Keratinocyte (primary cell): ENCODE measurements around the gene TEX51.

Source experiments
- EZH2 ChIP-seq: IDR thresholded peaks from one replicate; pipeline ENCODE4 v1.6.1; 2012; ENCODE audit warnings: inconsistent platforms, mild to moderate bottlenecking, low read length, moderate library complexity
- TF ChIP-seq, protein P1 (sequence below), 3 experiments: IDR thresholded peaks in 1 of 3; conservative IDR thresholded peaks in 1 of 3; optimal IDR thresholded peaks in 1 of 3; 2 replicates in 2 of 3; 3 replicates in 1 of 3; pipeline versions ENCODE3 to v1.5.1; 2011; ENCODE audit warnings: low read length in 3 of 3, mild to moderate bottlenecking in 3 of 3, moderate library complexity in 2 of 3, control low read depth in 1 of 3, inconsistent platforms in 1 of 3; ENCODE audit not compliant: insufficient read depth in 2 of 3; ENCODE audit errors: extremely low read depth in 1 of 3

- TF ChIP-seq EZH2, result no peak
- TF ChIP-seq, protein P1, sequence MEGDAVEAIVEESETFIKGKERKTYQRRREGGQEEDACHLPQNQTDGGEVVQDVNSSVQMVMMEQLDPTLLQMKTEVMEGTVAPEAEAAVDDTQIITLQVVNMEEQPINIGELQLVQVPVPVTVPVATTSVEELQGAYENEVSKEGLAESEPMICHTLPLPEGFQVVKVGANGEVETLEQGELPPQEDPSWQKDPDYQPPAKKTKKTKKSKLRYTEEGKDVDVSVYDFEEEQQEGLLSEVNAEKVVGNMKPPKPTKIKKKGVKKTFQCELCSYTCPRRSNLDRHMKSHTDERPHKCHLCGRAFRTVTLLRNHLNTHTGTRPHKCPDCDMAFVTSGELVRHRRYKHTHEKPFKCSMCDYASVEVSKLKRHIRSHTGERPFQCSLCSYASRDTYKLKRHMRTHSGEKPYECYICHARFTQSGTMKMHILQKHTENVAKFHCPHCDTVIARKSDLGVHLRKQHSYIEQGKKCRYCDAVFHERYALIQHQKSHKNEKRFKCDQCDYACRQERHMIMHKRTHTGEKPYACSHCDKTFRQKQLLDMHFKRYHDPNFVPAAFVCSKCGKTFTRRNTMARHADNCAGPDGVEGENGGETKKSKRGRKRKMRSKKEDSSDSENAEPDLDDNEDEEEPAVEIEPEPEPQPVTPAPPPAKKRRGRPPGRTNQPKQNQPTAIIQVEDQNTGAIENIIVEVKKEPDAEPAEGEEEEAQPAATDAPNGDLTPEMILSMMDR (optimal IDR thresholded peaks at IDR 0.05 in 1 of 3, IDR thresholded peaks at IDR 0.05 in 1 of 3, conservative IDR thresholded peaks at IDR 0.05 in 1 of 3; ENCODE audit: extremely low read depth in 1 of 3, insufficient read depth in 2 of 3, low read length in 3 of 3), result no peak
Observed at GRCh38 chr2:126858436-126858835, 40.3 kb upstream of the TEX51 start.
